ENCODE results near the gene CCP110. TPM values are rescaled to one million over a fixed set of nuclear protein-coding genes. Genes with fewer than 3 reads are reported as not detected.

The CCP110 gene
- total and polyA plus RNA-seq, 5 donors from 2014 or later = 7.1 to 13.0 (median 9.5) TPM

GRCh38 chr16:19574615-19575014, 50.9 kb downstream of the CCP110 start:
- no peaks in the 10 kb centered on the region for H3K9me3 ChIP-seq (ENCODE audit: control insufficient read depth in 2 of 2, low read length in 2 of 2)
- no peak overlapping the region for H3K4me3 ChIP-seq (ENCODE audit: low read depth, low read length)
- ATAC-seq (ENCODE audit: low read depth in 2 of 2) = no peak
- peaks cover 69% of the 10 kb centered on the region for H3K36me3 ChIP-seq (ENCODE audit: control insufficient read depth, insufficient read depth, low read length)
- H3K4me1 ChIP-seq (ENCODE audit: control insufficient read depth, insufficient read depth, low read length, poor library complexity, severe bottlenecking) = no peaks in the 10 kb centered on the region
- Mint-ChIP-seq H3K4me3 (no peak overlapping the region), H3K36me3 (peaks cover 47% of the 10 kb centered on the region), H3K27me3 (no peaks in the 10 kb centered on the region), H3K27ac (no peak overlapping the region), H3K4me1 (peaks cover 0 to 4% (median 1%) of the 10 kb centered on the region in 4 donors), H3K9me3 (peaks cover 0 to 3% (median 0%) of the 10 kb centered on the region in 7 donors)
- no peak for DNase-seq
- H3K27ac ChIP-seq (ENCODE audit: insufficient read depth, low read length, poor library complexity, severe bottlenecking) = no peak overlapping the region
- no peaks in the 10 kb centered on the region for H3K27me3 ChIP-seq (ENCODE audit: control insufficient read depth, insufficient read depth, low read length)

- DNase-seq = no peak
- Histone ChIP-seq H3K4me1 (ENCODE audit: control insufficient read depth, insufficient read depth, low read length, poor library complexity, severe bottlenecking) (no peaks in the 10 kb centered on the region), H3K9me3 (ENCODE audit: control insufficient read depth in 2 of 2, low read length in 2 of 2) (peaks cover 5 to 7% of the 10 kb centered on the region in 2 experiments), H3K4me3 (ENCODE audit: low read depth, low read length) (no peak overlapping the region), H3K27ac (ENCODE audit: insufficient read depth, low read length, poor library complexity, severe bottlenecking) (no peak overlapping the region), H3K36me3 (ENCODE audit: control insufficient read depth, insufficient read depth, low read length) (peaks cover 64% of the 10 kb centered on the region), H3K27me3 (ENCODE audit: control insufficient read depth, insufficient read depth, low read length) (no peaks in the 10 kb centered on the region)
- Mint-ChIP-seq H3K4me1 (peaks cover 0 to 4% (median 1%) of the 10 kb centered on the region in 4 donors), H3K9me3 (peaks cover 0 to 10% (median 0%) of the 10 kb centered on the region in 7 donors), H3K4me3 (no peak overlapping the region), H3K27me3 (no peaks in the 10 kb centered on the region), H3K27ac (no peak overlapping the region), H3K36me3 (peaks cover 70% of the 10 kb centered on the region)
- no peak for ATAC-seq (ENCODE audit: low read depth in 2 of 2)
Measured at GRCh38 chr16:19578378-19578971, 54.7 kb downstream of the CCP110 start.

- no peak overlapping the region for H3K4me3 Mint-ChIP-seq
- peaks cover 72% of the 10 kb centered on the region for H3K36me3 Mint-ChIP-seq
- no peaks in the 10 kb centered on the region for H3K27me3 ChIP-seq (ENCODE audit: control insufficient read depth, insufficient read depth, low read length)
- no peak overlapping the region for H3K27ac Mint-ChIP-seq
- no peak overlapping the region for H3K4me3 ChIP-seq (ENCODE audit: low read depth, low read length)
- H3K4me1 ChIP-seq (ENCODE audit: control insufficient read depth, insufficient read depth, low read length, poor library complexity, severe bottlenecking) = no peaks in the 10 kb centered on the region
- H3K4me1 Mint-ChIP-seq = no peaks in the 10 kb centered on the region
- ATAC-seq (ENCODE audit: low read depth in 2 of 2) (no peak), DNase-seq (no peak)
- no peaks in the 10 kb centered on the region for H3K27me3 Mint-ChIP-seq
- H3K36me3 ChIP-seq (ENCODE audit: control insufficient read depth, insufficient read depth, low read length) = peaks cover 57% of the 10 kb centered on the region
- peaks cover 0 to 7% (median 0%) of the 10 kb centered on the region in 7 donors for H3K9me3 Mint-ChIP-seq
- no peak overlapping the region for H3K27ac ChIP-seq (ENCODE audit: insufficient read depth, low read length, poor library complexity, severe bottlenecking)
- H3K9me3 ChIP-seq (ENCODE audit: control insufficient read depth in 2 of 2, low read length in 2 of 2) = peaks cover 5 to 7% of the 10 kb centered on the region in 2 experiments
Measured at GRCh38 chr16:19582050-19582831, 58.5 kb downstream of the CCP110 start.

GRCh38 chr16:19583665-19584300, 60.0 kb downstream of the CCP110 start:
- Mint-ChIP-seq H3K27ac (no peak overlapping the region), H3K4me3 (peak overlapping the region in 1 of 4 donors; percentile 64), H3K36me3 (peaks cover 64% of the 10 kb centered on the region), H3K4me1 (no peaks in the 10 kb centered on the region), H3K9me3 (peaks cover 0 to 7% (median 0%) of the 10 kb centered on the region in 7 donors), H3K27me3 (no peaks in the 10 kb centered on the region)
- no peaks in the 10 kb centered on the region for H3K4me1 ChIP-seq (ENCODE audit: control insufficient read depth, insufficient read depth, low read length, poor library complexity, severe bottlenecking)
- no peak overlapping the region for H3K27ac ChIP-seq (ENCODE audit: insufficient read depth, low read length, poor library complexity, severe bottlenecking)
- ATAC-seq (ENCODE audit: low read depth in 2 of 2) (peak; percentile 57 to 62), DNase-seq (peak in 2 of 3 donors; percentile 25 to 56)
- peaks cover 5 to 7% of the 10 kb centered on the region in 2 experiments for H3K9me3 ChIP-seq (ENCODE audit: control insufficient read depth in 2 of 2, low read length in 2 of 2)
- no peaks in the 10 kb centered on the region for H3K27me3 ChIP-seq (ENCODE audit: control insufficient read depth, insufficient read depth, low read length)
- no peak overlapping the region for H3K4me3 ChIP-seq (ENCODE audit: low read depth, low read length)
- H3K36me3 ChIP-seq (ENCODE audit: control insufficient read depth, insufficient read depth, low read length) = peaks cover 45% of the 10 kb centered on the region

GRCh38 chr16:19588661-19589060, 64.9 kb downstream of the CCP110 start:
- Mint-ChIP-seq H3K27ac (peak overlapping the region in 2 of 3 donors; percentile 4 to 79), H3K9me3 (no peaks in the 10 kb centered on the region)

GRCh38 chr16:19589106-19589505, 65.4 kb downstream of the CCP110 start:
- no peak overlapping the region for H3K4me3 ChIP-seq (ENCODE audit: low read depth, low read length)

More at GRCh38 chr16:19588661-19589060, 64.9 kb downstream of the CCP110 start:
- Histone ChIP-seq H3K9me3 (ENCODE audit: control insufficient read depth in 2 of 2, low read length in 2 of 2) (no peaks in the 10 kb centered on the region), H3K27me3 (ENCODE audit: control insufficient read depth, insufficient read depth, low read length) (no peaks in the 10 kb centered on the region), H3K36me3 (ENCODE audit: control insufficient read depth, insufficient read depth, low read length) (peaks cover 38% of the 10 kb centered on the region), H3K4me1 (ENCODE audit: control insufficient read depth, insufficient read depth, low read length, poor library complexity, severe bottlenecking) (no peaks in the 10 kb centered on the region), H3K27ac (ENCODE audit: insufficient read depth, low read length, poor library complexity, severe bottlenecking) (no peak overlapping the region), H3K4me3 (ENCODE audit: low read depth, low read length) (no peak overlapping the region)
- H3K36me3 Mint-ChIP-seq = peaks cover 42% of the 10 kb centered on the region
- H3K4me1 Mint-ChIP-seq = no peaks in the 10 kb centered on the region
- H3K4me3 Mint-ChIP-seq = no peak overlapping the region
- no peaks in the 10 kb centered on the region for H3K27me3 Mint-ChIP-seq
- no peak for DNase-seq
- ATAC-seq (ENCODE audit: low read depth in 2 of 2) = no peak

GRCh38 chr16:19589771-19590302, 66.1 kb downstream of the CCP110 start:
- DNase-seq (no peak), ATAC-seq (ENCODE audit: low read depth in 2 of 2) (no peak)
- peaks cover 38% of the 10 kb centered on the region for H3K36me3 Mint-ChIP-seq
- Histone ChIP-seq H3K27me3 (ENCODE audit: control insufficient read depth, insufficient read depth, low read length) (no peaks in the 10 kb centered on the region), H3K9me3 (ENCODE audit: control insufficient read depth in 2 of 2, low read length in 2 of 2) (no peaks in the 10 kb centered on the region), H3K4me1 (ENCODE audit: control insufficient read depth, insufficient read depth, low read length, poor library complexity, severe bottlenecking) (no peaks in the 10 kb centered on the region), H3K27ac (ENCODE audit: insufficient read depth, low read length, poor library complexity, severe bottlenecking) (no peak overlapping the region), H3K4me3 (ENCODE audit: low read depth, low read length) (no peak overlapping the region), H3K36me3 (ENCODE audit: control insufficient read depth, insufficient read depth, low read length) (peaks cover 40% of the 10 kb centered on the region)
- no peaks in the 10 kb centered on the region for H3K27me3 Mint-ChIP-seq
- H3K4me1 Mint-ChIP-seq = no peaks in the 10 kb centered on the region
- no peak overlapping the region for H3K4me3 Mint-ChIP-seq
- no peak overlapping the region for H3K27ac Mint-ChIP-seq
- no peaks in the 10 kb centered on the region for H3K9me3 Mint-ChIP-seq

More at GRCh38 chr16:19589106-19589505, 65.4 kb downstream of the CCP110 start:
- Mint-ChIP-seq H3K4me1 (no peaks in the 10 kb centered on the region), H3K27me3 (no peaks in the 10 kb centered on the region), H3K36me3 (peaks cover 37% of the 10 kb centered on the region), H3K27ac (peak overlapping the region in 2 of 3 donors; percentile 4 to 79), H3K4me3 (no peak overlapping the region), H3K9me3 (no peaks in the 10 kb centered on the region)
- DNase-seq (no peak), ATAC-seq (ENCODE audit: low read depth in 2 of 2) (no peak)
- peaks cover 40% of the 10 kb centered on the region for H3K36me3 ChIP-seq (ENCODE audit: control insufficient read depth, insufficient read depth, low read length)
- no peaks in the 10 kb centered on the region for H3K27me3 ChIP-seq (ENCODE audit: control insufficient read depth, insufficient read depth, low read length)
- no peak overlapping the region for H3K27ac ChIP-seq (ENCODE audit: insufficient read depth, low read length, poor library complexity, severe bottlenecking)
- H3K9me3 ChIP-seq (ENCODE audit: control insufficient read depth in 2 of 2, low read length in 2 of 2) = no peaks in the 10 kb centered on the region
- H3K4me1 ChIP-seq (ENCODE audit: control insufficient read depth, insufficient read depth, low read length, poor library complexity, severe bottlenecking) = no peaks in the 10 kb centered on the region

All from CD4-positive, CD25-positive, alpha-beta regulatory T cell (primary cell).